Effector CD8-positive, alpha-beta T cell (primary cell): Measurements from ENCODE around the gene PIEZO1.
"Not testable (repeated sequence)": the region's sequence is repeated elsewhere in the genome, so short reads cannot be mapped to it uniquely, and the experiment has no call there.

Experiments
- DNase-seq: peaks from one replicate; lab custom pipeline; 2025; lab: John Stamatoyannopoulos, UW

PIEZO1 gene

GRCh38 chr16:88672776-88673175 is 112.2 kb downstream of the PIEZO1 start:
- no peak for DNase-seq

- DNase-seq: no peak
These were observed 113.2 kb downstream of the PIEZO1 start for GRCh38 chr16:88671806-88672205.

GRCh38 chr16:88669980-88670379 is 115.0 kb downstream of the PIEZO1 start:
- no peak for DNase-seq

GRCh38 chr16:88669493-88669892 is 115.5 kb downstream of the PIEZO1 start:
- not testable (repeated sequence) for DNase-seq

- no peak for DNase-seq
These were observed 117.6 kb downstream of the PIEZO1 start for GRCh38 chr16:88667461-88667860.

GRCh38 chr16:88665570-88665969 is 119.5 kb downstream of the PIEZO1 start:
- no peak for DNase-seq
